ENCODE data around the gene THNSL1. TPM values are rescaled to one million over a fixed set of nuclear protein-coding genes. Genes with fewer than 3 reads are reported as not detected.

Gene THNSL1
- total RNA-seq, 4 donors from 2014 or later, result 0.80 to 2.6 (median 1.6) TPM

DNA sequence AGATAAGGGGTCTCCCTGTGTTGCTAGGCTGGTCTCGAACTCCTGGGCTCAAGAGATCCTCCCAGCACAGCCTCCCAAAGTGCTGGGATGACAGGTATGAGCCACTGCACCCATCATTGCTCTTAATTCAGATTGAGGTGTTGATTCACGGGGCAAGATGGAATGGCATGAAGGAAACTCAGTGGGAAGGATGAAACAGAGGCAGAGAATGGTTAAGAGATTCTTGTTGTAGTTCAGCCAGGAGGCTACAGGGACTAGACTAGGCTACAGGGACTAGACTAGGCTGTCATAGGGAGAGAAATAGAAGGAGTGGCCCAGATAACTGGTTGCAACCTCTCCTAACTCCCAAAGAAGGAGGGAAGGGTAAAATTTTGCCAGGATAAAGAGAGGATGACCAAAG, 48.0 kb downstream of the THNSL1 start:
- TF ChIP-seq CTCF (IDR thresholded peaks at IDR 0.05), result no peak
- TF ChIP-seq POLR2A (IDR thresholded peaks at IDR 0.05), result no peak
- DNase-seq (ENCODE audit: low spot score in 2 of 2), result no peak
- intact Hi-C loops (cut with DNase I; ENCODE audit: low total_unique reads), result no loop called here
- H3K4me3 ChIP-seq (ENCODE audit: low read depth, poor library complexity, severe bottlenecking), result no peak overlapping the region
- WGBS, 2 donors, result 87 to 94% methylated on average over 2 of the region's 2 CpGs

DNA sequence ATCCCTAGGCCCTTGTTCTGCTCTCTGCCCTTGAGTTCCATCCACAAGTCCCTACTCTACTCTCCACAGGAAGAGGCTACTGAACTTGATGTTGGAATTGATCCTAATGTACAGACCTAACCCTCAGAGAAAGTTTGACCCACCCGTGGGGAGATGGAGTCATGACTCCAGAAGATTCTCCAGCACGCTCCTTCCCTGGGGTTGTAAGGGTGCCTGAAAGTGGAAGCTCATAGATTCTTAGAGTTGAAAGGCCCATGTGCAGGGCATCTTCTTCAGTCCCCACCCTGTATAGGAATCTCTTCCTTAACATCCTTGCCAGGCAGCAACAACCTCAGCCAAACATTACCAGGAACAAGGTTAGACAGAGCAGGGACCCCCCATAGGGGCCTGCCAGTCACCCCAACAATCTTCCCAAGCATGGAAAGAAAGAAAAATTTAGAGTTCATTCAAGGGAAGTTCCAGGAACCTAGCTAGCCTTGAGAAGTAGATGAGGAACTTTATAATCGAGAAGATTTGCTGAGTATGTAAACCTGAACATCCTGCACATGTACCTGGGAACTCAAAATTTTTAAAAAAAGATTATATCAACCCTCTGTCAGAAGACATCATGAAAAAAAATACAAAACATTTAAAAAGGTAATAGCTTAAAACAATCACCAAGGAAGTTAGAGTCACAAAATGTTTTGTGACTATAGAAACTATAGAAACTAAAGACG, 49.5 kb downstream of the THNSL1 start:
- TF ChIP-seq CTCF (IDR thresholded peaks at IDR 0.05) (no peak), POLR2A (IDR thresholded peaks at IDR 0.05) (no peak)
- DNase-seq (ENCODE audit: low spot score in 2 of 2), result no peak
- WGBS, 2 donors, result 94 to 96% methylated on average over 4 of the region's 4 CpGs
- H3K4me3 ChIP-seq (ENCODE audit: low read depth, poor library complexity, severe bottlenecking), result no peak overlapping the region
- intact Hi-C loops (cut with DNase I; ENCODE audit: low total_unique reads), result no loop called here

DNA sequence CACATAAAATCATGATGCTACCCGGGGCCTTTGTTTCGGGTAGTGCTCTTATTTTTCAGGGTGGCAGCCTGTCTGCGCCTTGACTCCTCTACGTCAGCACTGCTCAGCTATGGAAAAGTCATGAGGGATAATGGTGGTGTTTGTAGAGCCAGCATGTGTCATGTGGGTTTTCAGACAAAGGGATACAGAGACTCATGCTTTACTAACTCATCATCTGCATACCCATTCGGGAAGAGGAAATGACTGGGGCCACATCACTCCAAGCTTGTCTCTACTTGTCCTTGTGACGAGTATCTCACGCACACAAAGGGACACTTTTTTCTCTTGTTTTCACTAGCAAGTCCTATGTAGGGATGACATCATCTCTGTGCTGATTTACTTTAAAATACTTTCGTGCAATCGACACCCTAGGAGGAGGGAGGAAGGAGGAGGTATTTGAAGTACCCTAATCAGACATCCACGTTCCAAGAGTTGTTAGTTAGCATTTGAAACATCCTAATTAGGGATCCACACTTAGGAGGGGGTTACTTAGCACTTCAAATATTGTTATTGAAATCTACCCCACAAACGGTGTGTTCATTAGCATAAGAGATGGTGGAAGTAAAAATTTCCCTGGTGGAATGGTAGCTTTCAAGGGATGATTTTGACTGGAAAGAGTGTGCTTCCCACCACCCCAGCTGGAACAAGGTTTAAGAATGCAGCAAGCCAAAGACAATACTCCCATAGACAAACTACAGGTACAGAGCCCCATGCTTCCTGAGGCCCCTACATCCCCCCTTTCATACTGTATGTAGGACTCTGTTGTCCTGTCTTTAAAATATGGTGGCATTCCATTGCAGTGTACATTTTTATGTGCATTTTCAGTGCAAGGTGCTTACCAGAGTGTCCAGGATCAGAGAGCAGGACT, 52.0 kb downstream of the THNSL1 start:
- no peak overlapping the region for H3K4me3 ChIP-seq (ENCODE audit: low read depth, poor library complexity, severe bottlenecking)
- intact Hi-C loops (cut with DNase I; ENCODE audit: low total_unique reads), result no loop called here
- WGBS, 2 donors, result 59% methylated on average over 11 of the region's 11 CpGs
- no peak for DNase-seq (ENCODE audit: low spot score in 2 of 2)
- TF ChIP-seq CTCF (IDR thresholded peaks at IDR 0.05) (no peak), POLR2A (IDR thresholded peaks at IDR 0.05) (no peak)

DNA sequence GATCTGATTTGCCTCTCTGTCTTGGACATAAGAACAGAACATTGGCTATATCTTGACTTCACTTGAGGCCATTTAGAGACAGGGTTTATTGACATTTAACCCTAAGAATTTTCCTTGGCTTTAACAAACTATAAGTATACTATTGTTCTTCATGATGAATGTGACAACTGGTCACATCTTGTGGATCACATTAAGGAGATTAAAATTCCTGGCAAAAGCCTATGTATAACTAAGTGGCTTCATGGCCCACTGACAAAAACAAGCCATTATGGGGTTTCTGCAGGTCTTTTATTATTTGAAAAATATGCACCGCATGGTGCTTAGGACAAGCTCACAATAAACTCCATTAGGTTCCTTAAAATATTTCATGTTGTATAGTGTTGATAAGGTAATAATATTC, 54.8 kb downstream of the THNSL1 start:
- intact Hi-C loops (cut with DNase I; ENCODE audit: low total_unique reads), result no loop called here
- no peak for DNase-seq (ENCODE audit: low spot score in 2 of 2)
- TF ChIP-seq POLR2A (IDR thresholded peaks at IDR 0.05) (no peak), CTCF (IDR thresholded peaks at IDR 0.05) (no peak)
- WGBS, 2 donors, result 94 to 98% methylated on average over 1 of the region's 1 CpG
- H3K4me3 ChIP-seq (ENCODE audit: low read depth, poor library complexity, severe bottlenecking), result no peak overlapping the region

DNA sequence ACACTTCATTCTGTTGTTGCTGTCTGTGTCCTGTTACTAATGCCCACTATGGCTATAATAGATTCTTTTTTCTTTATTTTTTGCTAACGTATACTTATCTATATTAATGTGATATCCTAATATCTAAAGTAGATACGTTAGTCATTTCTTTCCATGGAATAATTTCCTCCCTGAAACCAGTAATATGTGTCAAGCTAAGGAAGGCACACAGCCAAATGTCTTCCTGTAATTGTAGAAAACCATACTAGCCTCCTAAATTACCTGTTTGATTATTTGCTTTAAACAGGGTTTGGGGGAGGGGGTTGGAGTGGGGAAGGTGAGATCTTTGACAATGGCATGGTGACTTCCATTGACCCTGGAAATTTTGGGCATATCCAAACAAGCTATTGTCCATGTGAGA, 56.4 kb downstream of the THNSL1 start:
- no peak overlapping the region for H3K4me3 ChIP-seq (ENCODE audit: low read depth, poor library complexity, severe bottlenecking)
- no peak for DNase-seq (ENCODE audit: low spot score in 2 of 2)
- WGBS, 2 donors, result 74 to 77% methylated on average over 2 of the region's 2 CpGs
- TF ChIP-seq POLR2A (IDR thresholded peaks at IDR 0.05), result no peak
- TF ChIP-seq CTCF (IDR thresholded peaks at IDR 0.05), result no peak
- intact Hi-C loops (cut with DNase I; ENCODE audit: low total_unique reads), result no loop called here
